ENCODE results near the gene MAPK14. TPM values are rescaled to one million over a fixed set of nuclear protein-coding genes. Genes with fewer than 3 reads are reported as not detected.

Gene MAPK14
- total RNA-seq (2022; extraction: Qiagen RNA extraction; ENCODE audit: low read depth) = 20.8 to 28.4 TPM (median 26.4 TPM) in 5 replicates

GRCh38 chr6:36027501-36028087 is at the start of gene MAPK14:
Gene MAPK14, plus strand, starts transcription at chr6:36027808. Its CDS starts 350 bp downstream, at chr6:36028158.

GRCh38 chr6:36023996-36024795 is 3.4 kb upstream of the MAPK14 start, which contains the start of gene SLC26A8:
Gene SLC26A8, minus strand, starts transcription at chr6:36024641. Its CDS starts 4,934 bp downstream, at chr6:36019707.

GRCh38 chr6:36129941-36130666 is 102.5 kb downstream of the MAPK14 start, which contains the start of gene MAPK13:
Gene MAPK13, plus strand, starts transcription at chr6:36130513. Its CDS starts 70 bp downstream, at chr6:36130583.

Other genes starting within 250 kb of the MAPK14 start
- not detected in 5 replicates for gene CLPSL1, start 246.8 kb upstream of the MAPK14 start, total RNA-seq (2022; extraction: Qiagen RNA extraction; ENCODE audit: low read depth)
- gene CLPS, start 230.5 kb upstream of the MAPK14 start, total RNA-seq (2022; extraction: Qiagen RNA extraction; ENCODE audit: low read depth) = not detected in 5 replicates
- gene LHFPL5, start 222.5 kb upstream of the MAPK14 start, total RNA-seq (2022; extraction: Qiagen RNA extraction; ENCODE audit: low read depth) = 0.26 TPM in 1 of 5 replicates, not detected in the others
- 26.6 to 43.0 TPM (median 33.4 TPM) in 5 replicates for gene SRPK1, start 106.7 kb upstream of the MAPK14 start, total RNA-seq (2022; extraction: Qiagen RNA extraction; ENCODE audit: low read depth)
- not detected in 5 replicates for gene SLC26A8, start 3.2 kb upstream of the MAPK14 start, total RNA-seq (2022; extraction: Qiagen RNA extraction; ENCODE audit: low read depth)
- gene MAPK13, start 102.7 kb downstream of the MAPK14 start, total RNA-seq (2022; extraction: Qiagen RNA extraction; ENCODE audit: low read depth) = 0.45 to 1.5 TPM (median 1.1 TPM) in 5 replicates
- 9.5 to 11.4 TPM (median 10.6 TPM) in 5 replicates for gene BRPF3, start 168.9 kb downstream of the MAPK14 start, total RNA-seq (2022; extraction: Qiagen RNA extraction; ENCODE audit: low read depth)
- gene PNPLA1, start 242.3 kb downstream of the MAPK14 start, total RNA-seq (2022; extraction: Qiagen RNA extraction; ENCODE audit: low read depth) = 0.15 TPM in 1 of 5 replicates, not detected in the others